GM21360 (cell line): Measurements from ENCODE around the gene TSEN2.
A peak's percentile ranks its signal among the peaks of the same experiment; 100 is the strongest.
"Not testable (repeated sequence)": the region's sequence is repeated elsewhere in the genome, so short reads cannot be mapped to it uniquely, and the experiment has no call there.

Experiments
- ATAC-seq: cut with Tn5 transposase; IDR thresholded peaks from one replicate; pipeline ENCODE4 v1.9.1; 2021; ENCODE audit warnings: mild to moderate bottlenecking, moderate library complexity; ENCODE audit not compliant: unreplicated experiment

The TSEN2 gene

DNA sequence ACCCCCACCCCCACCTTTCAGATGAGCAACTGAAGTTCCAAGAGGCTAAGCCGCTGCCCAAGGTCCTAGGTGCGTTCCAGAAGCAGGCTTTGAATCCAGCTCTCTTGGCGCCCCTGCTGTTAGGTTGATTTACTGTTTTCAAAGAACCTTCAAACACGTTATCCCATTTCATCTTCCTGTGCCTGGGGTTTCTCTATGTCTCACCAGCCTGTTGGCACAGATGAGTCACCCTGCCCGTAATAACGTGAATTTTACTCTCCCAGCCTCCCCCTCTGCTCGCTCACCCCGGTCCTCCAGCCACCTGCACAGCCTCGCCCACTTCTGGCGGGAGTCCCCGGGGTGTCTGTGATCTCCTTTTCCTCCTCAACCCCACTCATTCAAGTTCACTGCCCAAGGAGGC, 13.0 kb upstream of the TSEN2 start:
- no peak for ATAC-seq

GRCh38 chr3:12472000-12472610, 12.2 kb upstream of the TSEN2 start:
- no peak for ATAC-seq

GRCh38 chr3:12472796-12473195, 11.5 kb upstream of the TSEN2 start:
- ATAC-seq = no peak

DNA sequence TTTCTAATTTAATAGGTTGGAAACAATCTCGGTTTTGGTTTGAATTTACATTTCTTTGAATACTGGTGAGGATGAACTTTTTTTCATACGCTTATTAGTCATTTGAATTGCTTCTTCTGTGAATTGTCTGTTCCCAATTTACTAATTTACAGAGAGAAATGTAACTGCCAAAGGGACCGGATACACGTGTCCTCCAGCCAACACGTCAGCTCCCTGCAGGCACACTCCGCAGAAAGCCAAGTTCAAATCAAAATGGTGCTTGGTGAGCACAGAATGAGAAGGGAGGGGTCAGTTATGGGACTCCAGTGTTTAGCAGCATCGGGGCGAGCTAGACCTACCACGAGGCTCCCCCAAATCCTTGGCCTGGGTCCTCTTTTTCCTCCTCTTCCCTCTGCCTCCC, 10.8 kb upstream of the TSEN2 start:
- no peak for ATAC-seq

GRCh38 chr3:12476238-12476897, 7.9 kb upstream of the TSEN2 start:
- ATAC-seq = no peak

- no peak for ATAC-seq
Observed at GRCh38 chr3:12477256-12477655, 7.0 kb upstream of the TSEN2 start.

DNA sequence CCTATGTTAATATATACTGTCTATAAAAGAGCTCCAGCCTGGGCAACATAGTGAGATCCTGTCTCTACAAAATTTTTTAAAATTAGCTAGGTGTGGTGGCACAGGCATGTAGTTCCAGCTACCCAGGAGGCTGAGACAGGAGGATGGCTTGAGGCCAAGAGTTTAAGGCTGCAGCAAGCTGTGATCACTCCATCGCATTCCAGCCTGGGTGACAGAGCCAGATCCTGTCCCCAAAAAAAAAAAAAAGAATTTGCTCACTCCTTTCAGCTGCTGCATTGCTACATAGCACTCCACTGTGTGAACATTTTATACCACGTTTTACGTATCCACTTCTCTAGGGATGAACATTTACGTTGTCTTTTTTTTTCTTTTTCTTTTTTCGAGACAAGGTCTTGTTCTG, 6.0 kb upstream of the TSEN2 start:
- ATAC-seq = no peak

DNA sequence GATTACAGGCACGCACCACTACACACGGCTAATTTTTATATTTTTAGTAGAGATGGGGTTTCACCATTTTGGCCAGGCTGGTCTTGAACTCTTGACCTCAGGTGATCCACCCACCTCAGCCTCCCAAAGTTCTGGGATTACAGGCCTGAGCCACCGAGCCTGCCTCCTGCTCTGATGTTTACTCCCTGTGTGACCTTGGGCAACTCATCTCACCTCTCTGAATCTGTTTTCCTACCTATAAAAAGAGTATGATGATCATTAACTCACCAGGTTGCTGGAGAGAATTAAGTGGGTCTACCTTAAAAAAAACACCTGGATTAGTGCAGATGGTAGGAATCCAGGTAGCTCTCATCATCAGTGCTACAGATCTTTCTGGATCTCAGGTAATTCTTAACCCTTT, 5.1 kb upstream of the TSEN2 start:
- ATAC-seq = not testable (repeated sequence)

- no peak for ATAC-seq
Observed at GRCh38 chr3:12479919-12480427, 4.3 kb upstream of the TSEN2 start.

GRCh38 chr3:12483410-12483809, 870 bp upstream of the TSEN2 start:
- no peak for ATAC-seq

DNA sequence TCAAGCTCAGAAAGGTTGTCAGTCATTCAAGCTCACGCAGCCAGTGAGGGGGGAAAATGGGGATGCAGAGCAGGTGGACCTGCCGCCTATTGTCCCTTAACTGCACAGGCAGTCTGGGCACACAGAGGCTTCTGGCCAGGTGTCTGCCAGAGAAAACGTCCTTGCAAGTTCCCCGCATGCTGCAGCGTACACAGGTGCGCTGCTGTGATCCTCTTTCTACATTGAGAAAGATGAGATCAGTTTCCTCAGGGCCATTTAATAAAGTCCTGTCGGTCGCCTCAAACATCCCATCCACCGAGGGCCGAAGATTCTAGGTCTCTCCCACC, 445 bp upstream of the TSEN2 start:
- ATAC-seq = peak; percentile 5

GRCh38 chr3:12484983-12485327, 675 bp downstream of the TSEN2 start:
- ATAC-seq = no peak

GRCh38 chr3:12486001-12486400, 1.7 kb downstream of the TSEN2 start:
- no peak for ATAC-seq

GRCh38 chr3:12486916-12487315, 2.6 kb downstream of the TSEN2 start:
- ATAC-seq = no peak

DNA sequence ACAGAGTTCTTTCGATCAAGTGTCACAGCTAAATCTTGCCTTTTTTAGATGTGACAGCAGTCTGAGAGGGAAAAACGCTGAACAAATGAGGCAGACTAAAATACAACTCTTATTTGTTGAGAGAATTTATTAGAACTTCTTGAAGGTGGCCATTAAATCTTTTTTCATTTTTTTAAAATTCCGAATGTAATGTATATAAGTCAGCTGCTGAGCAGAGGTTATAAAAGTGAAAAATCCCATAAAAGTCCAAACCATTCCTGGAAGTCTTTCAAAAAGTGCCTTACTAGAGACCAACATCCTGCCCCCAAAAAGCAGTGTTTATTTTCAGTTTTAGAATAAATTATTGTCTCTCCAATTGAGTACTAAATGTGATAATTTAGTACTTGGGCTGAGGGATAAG, 3.1 kb downstream of the TSEN2 start:
- ATAC-seq = no peak

DNA sequence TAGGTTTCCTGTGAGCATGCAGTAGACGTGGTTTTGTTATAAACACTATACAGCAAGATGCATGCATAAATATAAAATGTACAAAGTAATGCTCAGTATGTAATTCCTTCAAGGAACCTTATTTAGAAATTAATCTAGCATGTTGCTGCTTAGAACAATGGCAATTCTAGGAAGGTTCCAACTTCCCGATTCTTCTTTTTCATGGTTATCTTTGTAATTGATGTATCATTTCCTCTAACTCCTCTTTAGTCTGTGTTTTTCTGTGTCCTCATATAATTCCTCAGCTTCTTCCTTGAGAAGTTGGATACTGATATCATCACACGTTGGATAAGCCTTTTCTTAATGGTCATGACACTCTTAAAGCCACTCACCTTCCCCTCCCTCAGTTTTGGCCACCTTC, 3.5 kb downstream of the TSEN2 start:
- ATAC-seq = no peak

DNA sequence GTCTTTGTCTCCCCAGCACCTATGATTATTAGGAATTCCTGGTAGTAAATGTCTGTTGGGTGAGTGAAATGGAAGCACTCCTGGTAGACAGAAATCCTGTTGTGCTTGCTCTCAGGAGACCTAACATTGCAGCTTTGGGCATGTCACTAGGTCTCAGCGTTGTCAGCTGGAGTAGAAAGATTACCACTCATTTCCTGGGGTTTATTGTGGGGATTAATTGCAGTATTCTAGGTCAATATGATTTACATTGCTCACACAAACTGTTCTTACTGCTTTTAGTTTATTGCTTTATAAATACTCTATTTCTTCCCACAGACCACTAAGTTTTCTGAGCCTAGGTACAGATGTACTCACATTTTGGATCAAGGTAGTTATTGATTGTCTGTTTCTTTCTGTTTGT, 5.1 kb downstream of the TSEN2 start:
- ATAC-seq = no peak

- no peak for ATAC-seq
Observed at GRCh38 chr3:12489832-12490231, 5.6 kb downstream of the TSEN2 start.

DNA sequence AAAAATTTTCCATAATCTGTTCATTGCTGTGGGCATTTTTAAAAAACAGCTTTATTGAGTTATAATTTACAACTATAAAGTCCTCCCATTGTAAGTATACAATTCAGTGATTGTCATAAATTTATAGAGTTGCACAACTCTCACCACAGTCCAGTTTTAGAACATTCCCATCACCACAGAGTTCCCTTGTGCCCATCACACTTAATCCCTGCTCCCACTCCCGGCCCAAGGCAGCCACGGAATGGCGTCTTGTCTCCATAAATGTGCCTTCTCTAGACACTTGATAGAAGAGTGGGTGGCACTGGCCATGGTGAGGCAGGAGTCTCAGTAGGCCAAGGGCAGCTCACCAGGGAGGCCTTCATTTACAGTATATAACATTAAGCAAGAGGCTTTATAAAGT, 6.3 kb downstream of the TSEN2 start:
- ATAC-seq = no peak

DNA sequence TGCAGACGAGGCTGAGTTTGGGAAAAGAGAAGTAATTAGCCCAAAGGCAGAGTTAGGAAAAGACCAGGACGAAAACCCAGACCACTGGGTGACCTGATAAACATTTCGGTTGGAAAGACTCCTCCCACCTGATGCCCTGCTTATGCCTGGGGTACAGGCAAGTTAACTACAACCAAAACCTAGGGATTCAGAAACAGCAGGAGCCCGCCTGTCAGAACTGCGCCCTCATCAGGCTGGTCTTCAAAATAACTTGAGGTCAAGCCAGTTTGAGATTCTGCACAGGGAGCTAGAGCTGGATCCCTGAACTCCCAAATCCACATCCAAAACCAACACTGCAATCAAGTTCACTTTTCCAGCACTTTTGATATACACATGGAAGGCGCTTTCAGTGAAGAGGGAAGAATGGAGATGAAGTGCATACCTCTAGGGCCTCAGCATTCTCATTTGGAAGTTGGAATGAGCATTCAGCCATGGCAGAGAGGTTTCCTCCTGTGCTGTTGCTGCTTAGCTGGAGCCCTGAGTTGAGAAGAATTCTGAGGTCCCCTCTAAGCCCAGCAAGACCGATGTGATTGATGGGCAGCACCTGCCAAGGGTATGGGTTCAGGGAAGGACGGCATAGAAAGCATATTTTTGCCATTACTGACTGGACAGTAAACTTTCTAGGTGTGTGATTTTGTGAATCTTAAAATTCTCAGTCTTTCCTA, 11.6 kb downstream of the TSEN2 start:
- ATAC-seq = no peak

DNA sequence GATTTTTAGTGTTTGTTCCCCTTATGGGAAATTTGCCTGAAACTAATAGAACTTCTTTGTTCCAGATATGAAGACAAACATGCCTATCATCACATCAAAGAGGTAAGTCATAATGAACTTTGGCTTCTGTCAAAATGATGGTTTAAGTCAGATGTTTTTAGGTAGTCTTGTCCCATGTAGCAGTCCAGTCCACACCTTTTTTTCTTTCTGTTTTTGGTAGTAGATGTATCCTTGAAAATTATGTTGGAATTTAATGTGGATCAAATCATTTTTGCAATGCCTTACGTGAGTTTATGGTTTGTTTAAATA, 12.1 kb downstream of the TSEN2 start:
- no peak for ATAC-seq

DNA sequence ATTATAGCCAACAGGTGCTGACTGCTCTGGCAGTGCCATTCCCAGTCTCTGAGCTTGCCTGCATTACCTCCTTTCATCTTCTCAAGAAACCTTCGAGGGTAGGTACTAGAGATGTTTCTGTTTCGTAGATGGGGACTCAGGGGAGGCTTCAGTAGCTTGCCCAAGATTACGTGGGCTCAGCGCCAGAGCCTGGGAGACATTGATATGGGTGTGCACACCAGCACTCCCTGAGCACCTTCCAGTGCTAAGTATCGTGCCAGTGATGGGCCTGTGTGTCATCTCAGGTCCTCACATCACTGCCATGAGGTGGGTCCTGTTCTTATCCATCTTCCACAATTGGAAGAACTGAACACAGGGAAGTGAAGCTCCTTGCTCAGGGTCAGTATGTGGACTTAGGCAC, 15.2 kb downstream of the TSEN2 start:
- no peak for ATAC-seq
